ENCODE results near the gene GRM8. TPM values are rescaled to one million over a fixed set of nuclear protein-coding genes. Genes with fewer than 3 reads are reported as not detected.

The GRM8 gene
- total and polyA plus RNA-seq, 9 of the 15 experiments (the other 6 are each of a cell fraction or from before 2014, with no cell fraction given), result 0.13 TPM; not detected in 7

DNA sequence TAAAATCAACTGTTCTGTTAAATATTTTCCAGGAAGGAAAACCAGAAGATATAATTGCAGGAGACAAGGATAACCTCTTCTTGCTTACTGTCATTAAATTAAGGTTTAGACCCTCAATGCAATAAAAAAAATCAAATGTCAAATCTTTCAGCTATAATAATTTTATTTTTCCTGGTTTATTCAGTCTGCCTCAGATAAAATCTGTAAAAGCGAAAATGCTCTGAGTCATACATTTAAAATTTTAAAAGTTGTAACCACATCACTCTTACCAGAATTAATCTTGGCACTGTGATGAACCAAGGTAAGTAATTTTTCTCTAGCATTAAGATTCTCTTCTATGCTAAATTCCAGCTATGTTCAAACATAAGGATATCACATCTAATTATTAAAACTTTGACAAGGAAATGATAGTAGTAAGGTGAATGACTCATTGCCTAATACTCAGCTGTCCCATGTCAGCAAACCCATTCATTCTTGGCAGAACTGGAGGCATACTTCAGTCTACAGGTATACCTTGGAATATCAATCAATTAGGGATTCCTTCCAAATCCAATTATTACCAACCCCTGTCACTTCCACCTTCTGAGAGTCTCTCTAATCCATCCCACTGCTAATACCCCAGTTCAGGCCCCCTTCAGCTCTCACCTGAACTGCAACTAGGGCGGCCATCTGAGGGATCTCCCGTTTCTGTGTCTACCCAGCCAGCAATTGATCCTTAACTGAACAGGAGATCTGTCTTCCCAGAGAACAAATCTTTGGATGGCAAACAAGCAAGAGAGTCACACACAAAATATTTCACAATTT, 434.1 kb downstream of the GRM8 start:
- Histone ChIP-seq H3K27me3 (ENCODE audit: control insufficient read depth in 2 of 2, insufficient read depth in 2 of 2, low read length in 2 of 2) (no peaks in the 10 kb centered on the region), H3K9ac (ENCODE audit: insufficient read depth in 1 of 2, low read depth in 2 of 2, low read length in 2 of 2) (no peak overlapping the region), H3K79me2 (ENCODE audit: control insufficient read depth, insufficient read depth, low read length) (no peaks in the 10 kb centered on the region), H3K4me3 (no peak overlapping the region), H3K4me1 (replicated peaks in 1 of 2; ENCODE audit: control insufficient read depth in 2 of 2, insufficient read depth in 2 of 2, low read length in 2 of 2) (no peaks in the 10 kb centered on the region), H3K4me2 (ENCODE audit: insufficient read depth, low read length) (no peak overlapping the region), H2AFZ (ENCODE audit: low read depth, low read length) (no peak overlapping the region), H3K9me3 (replicated peaks; ENCODE audit: control insufficient read depth, insufficient read depth, low read depth, low read length) (no peaks in the 10 kb centered on the region), H3K27ac (ENCODE audit: extremely low read depth, low read depth, low read length) (no peak overlapping the region), H3K36me3 (ENCODE audit: control insufficient read depth, insufficient read depth, low read length) (no peaks in the 10 kb centered on the region), H4K20me1 (replicated peaks; ENCODE audit: control insufficient read depth, insufficient read depth, low read length) (no peaks in the 10 kb centered on the region), H3K9me1 (ENCODE audit: control insufficient read depth, insufficient read depth, low read length) (no peaks in the 10 kb centered on the region)
- TF ChIP-seq CTCFL (IDR thresholded peaks at IDR 0.05; ENCODE audit: borderline replicate concordance, insufficient read depth, low read depth, low read length, poor library complexity, severe bottlenecking) (no peak), GATAD2A (IDR thresholded peaks at IDR 0.05) (no peak), HNRNPUL1 (IDR thresholded peaks at IDR 0.05; ENCODE audit: low read length) (no peak), MBD1 (CRISPR knock-in tag; IDR thresholded peaks at IDR 0.05) (no peak)
- TF ChIP-seq, protein P1, sequence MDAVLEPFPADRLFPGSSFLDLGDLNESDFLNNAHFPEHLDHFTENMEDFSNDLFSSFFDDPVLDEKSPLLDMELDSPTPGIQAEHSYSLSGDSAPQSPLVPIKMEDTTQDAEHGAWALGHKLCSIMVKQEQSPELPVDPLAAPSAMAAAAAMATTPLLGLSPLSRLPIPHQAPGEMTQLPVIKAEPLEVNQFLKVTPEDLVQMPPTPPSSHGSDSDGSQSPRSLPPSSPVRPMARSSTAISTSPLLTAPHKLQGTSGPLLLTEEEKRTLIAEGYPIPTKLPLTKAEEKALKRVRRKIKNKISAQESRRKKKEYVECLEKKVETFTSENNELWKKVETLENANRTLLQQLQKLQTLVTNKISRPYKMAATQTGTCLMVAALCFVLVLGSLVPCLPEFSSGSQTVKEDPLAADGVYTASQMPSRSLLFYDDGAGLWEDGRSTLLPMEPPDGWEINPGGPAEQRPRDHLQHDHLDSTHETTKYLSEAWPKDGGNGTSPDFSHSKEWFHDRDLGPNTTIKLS (IDR thresholded peaks at IDR 0.05; ENCODE audit: borderline replicate concordance, low read depth), result no peak
- DNase-seq (ENCODE audit: extremely low read depth in 1 of 4, low spot score in 3 of 4) (no peak), FAIRE-seq (no peak), ATAC-seq (no peak)
- intact Hi-C loops (cut with micrococcal nuclease) (no loop called here), in situ Hi-C loops (cut with MboI) (no loop called here)
- ChIA-PET POLR2A (no interaction called here), CTCF (ENCODE audit: low intra/inter-chr PET ratio) (no interaction called here)
- BruUV-seq (replicated peaks), result no TSS peak
- 0% methylated on average over 3 of the region's 3 CpGs for WGBS (ENCODE audit: insufficient coverage, low coverage, missing lambda C conversion rate)

Data from K562 (cell line).